GM21515 (cell line): ENCODE data around the gene AUTS2.
A peak's percentile ranks its signal among the peaks of the same experiment; 100 is the strongest.

Source experiments
- ATAC-seq: cut with Tn5 transposase; IDR thresholded peaks from one replicate; pipeline ENCODE4 v1.9.1; 2021; ENCODE audit not compliant: unreplicated experiment

AUTS2 gene

DNA sequence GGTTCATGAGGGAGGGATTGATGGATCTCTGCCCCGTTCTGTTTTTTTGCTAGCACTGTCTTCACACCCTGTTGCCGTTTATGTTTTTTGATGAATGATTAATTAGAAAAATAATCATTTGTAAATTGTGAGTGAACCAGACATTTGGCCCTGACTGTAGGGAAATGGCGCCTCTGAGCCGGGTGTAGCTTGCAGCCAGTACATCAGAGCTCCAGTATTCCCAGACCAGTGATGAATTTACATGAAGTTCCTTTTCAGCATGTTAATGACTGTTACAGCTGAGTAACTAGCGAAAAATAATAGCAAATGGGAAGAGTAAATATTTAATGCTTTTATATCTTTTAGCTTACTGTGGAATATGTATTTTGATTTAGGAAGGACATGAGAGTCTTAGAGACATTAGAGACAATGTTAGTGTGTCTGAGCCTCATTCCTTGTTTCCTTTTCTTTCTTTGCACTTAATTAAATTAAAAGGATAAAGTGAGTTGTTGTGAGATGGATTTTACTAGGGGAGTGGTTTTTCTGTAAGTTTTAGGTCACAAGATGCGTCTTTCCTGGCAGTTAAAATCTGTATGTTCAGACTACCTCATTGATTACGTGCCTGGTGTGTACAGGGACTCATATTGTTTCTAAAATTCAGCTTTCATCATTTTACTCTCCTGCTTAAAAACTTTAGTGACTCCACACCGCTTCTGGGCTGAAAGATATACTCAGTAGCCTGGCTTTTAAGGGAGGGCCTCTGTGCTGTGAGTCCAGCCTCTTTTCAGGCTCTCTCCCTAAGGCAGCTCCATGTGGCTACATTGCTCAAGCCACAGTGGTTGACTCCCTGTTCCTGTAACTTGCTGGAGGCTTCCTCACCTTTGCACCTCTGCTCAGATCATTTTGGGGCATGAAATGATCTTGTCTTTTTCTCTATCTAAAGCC is 86.4 kb downstream of the AUTS2 start:
- no peak for ATAC-seq

DNA sequence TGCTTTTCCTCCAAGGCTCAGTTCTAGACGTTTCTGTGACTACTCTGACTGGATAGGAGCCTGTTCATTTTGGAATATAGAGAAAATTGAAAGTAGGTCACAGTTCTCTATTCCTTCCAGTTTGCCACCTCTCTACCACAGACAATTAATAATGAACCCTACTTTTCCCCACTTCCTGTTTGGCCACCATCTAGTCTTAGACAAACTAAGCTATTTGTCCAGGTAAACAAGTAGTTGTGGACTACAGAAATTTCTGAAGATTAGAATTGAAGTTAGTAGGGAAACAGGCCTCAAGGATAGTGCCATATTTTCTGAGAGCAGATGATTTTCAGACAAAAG is 87.0 kb downstream of the AUTS2 start:
- ATAC-seq = no peak

DNA sequence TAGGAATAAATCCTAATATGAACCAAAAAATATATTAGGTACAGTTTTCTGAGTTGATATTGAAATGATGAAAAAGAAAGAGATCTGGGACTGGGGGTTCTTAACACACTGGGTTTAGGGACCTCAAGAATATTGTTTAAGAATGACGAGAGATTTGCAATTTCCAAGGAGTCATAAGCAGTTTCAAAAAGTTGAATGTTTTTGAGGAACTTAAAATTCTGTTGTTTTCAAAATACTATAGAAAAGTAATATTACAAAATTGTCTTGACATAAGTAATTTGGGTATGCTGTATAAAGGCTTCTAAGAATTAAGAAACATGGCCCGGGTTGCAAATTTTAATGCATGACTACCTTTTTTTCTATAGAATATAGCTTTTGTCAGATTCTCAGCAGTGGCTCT is 88.1 kb downstream of the AUTS2 start:
- no peak for ATAC-seq

DNA sequence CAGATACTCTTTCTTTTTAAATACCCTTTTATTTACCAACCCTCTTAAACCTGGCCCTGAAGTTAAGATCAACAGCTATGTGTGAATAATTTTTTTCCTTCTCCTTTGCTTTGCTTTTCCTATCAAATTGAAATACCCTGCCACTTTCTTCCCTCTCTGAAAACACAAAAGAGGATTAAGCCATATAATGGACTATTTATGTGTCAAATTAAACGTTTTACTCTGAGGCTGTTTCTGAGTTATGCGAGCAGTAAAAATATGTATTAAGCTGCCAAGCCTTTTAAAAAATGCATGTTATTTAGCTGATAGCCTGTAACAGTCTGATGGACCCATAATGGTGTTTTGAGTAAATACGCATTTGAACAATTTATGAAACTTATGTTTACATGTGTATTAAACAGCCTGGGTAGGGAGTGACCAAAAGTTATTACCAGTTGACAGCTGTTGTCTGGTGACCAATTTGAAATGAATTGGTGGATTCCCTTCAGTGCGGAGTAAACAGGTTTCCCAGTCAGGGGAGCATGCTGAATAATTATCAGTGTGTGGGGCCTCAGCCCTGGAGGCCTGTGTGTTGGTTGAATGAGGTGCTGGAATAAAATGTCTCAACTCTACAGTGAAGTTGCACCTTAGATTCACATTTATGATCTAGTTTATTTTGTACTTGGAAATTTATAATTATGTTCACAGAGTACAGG is 89.6 kb downstream of the AUTS2 start:
- no peak for ATAC-seq

- no peak for ATAC-seq
Measured at GRCh38 chr7:69690329-69690728, 92.1 kb downstream of the AUTS2 start.

GRCh38 chr7:69691327-69691726 is 93.1 kb downstream of the AUTS2 start:
- ATAC-seq = no peak

- no peak for ATAC-seq
Measured at GRCh38 chr7:69691734-69692133, 93.5 kb downstream of the AUTS2 start.

- no peak for ATAC-seq
Measured at GRCh38 chr7:69692611-69693010, 94.3 kb downstream of the AUTS2 start.

DNA sequence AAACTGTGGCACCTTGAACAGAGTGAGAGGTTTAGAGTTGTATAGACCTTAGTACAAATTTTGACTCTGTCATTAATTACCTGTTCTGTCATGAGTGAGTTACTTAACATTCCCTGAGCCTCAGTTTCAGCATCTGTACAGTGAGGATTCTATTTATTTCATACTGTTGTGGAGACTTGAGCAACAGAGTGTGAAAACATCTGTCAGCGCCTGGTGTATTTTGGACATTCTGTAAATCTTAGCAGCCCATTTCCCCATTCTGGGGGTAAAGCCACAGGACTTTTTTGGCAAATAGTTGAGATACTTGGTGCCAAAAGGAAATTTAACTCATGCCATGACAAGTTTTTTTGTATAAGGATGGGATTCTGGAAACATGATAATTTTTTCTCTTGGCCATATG is 94.8 kb downstream of the AUTS2 start:
- ATAC-seq = no peak

- ATAC-seq = peak; percentile 86
Measured at GRCh38 chr7:69696054-69696591, 97.8 kb downstream of the AUTS2 start.

- ATAC-seq = no peak
Measured at GRCh38 chr7:69696686-69697685, 98.7 kb downstream of the AUTS2 start.

DNA sequence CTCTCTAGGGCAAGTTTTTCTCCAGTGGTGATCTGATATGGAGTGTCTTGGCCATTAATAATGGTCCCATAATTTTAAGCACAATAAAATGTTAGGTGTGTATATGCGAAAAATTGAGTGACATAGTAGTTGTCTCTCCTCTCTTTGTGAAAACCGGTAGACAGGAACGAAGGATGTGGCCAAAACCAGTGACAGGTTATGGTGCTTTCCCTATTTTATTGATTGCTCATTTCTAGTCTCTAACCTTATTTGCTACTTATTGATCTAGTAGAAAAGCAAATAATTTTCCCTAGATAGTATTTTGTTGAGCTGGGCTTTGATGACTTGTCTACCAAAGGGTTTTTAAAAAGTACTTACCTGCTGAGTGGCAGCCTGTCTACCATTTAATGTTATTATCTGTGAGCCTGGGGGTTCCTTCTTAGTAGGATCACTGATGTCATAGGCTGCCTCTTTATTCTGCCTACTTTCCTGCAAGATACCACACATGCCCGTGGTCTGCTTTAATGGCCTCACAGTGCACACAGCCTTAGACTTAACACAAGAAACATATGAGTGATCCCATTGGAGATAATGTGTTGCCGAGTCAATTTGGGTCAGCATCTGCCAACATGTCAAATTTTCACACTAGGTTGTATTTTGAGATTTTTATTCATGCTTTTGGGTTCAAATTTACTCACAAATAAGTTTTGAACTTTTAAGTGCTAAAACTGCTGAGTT is 100.0 kb downstream of the AUTS2 start:
- ATAC-seq = no peak

DNA sequence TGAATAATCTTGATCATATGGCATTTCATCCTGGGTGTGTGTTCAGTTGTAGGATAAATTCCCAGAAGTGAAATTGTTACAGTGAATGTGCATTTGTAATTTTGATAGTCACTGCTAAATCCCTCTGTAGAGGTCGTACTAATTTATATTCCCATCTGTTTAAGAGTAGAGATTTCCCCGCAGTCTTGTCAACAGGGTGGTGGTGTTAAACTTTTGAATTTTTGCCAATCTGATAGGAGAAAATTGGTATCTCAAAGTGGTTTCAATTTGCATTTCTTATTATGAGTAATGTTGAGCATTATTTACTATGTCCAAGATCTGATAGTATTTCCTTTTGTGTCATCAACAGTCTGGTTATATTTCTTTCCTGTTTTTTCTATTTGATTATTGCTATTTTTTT is 101.7 kb downstream of the AUTS2 start:
- ATAC-seq = no peak

DNA sequence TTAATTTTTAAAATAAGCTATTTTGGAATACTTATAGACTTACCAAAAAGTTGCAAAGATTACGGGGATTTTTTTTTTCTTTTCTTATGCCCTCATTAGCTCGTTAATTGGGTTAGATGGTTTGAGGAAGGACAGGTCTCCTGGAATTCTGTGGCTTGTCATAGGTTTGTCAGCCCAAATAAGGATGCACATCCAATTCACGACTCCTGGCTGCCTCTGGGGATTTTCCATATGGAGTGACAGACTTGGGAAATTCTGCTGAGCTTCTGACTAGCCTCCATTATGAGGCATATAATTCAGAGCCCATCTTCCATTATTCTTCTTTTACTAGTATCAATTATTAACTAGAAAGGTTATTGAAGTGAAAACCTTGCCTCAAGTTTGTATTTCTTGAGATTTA is 102.1 kb downstream of the AUTS2 start:
- no peak for ATAC-seq

GRCh38 chr7:69701288-69701687 is 103.0 kb downstream of the AUTS2 start:
- no peak for ATAC-seq

DNA sequence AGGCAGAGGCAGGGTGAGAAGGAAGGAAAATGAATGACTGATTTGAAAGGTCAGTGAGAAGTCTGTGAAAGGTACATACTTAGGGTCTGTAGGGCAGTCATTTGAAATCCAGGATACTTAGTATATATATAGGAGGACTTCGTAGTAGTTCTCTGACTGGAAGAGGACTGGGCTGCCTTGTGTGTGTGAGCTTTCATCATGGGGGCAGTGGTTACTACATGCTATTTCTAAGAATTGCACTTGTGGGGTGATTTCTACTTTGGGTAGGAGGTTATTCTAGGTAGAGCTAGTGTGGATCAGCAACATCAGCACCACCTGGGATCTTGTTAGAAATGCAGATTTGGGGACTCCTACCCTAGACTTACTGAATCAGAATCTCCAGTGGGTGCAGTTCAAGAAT is 104.1 kb downstream of the AUTS2 start:
- ATAC-seq = no peak

DNA sequence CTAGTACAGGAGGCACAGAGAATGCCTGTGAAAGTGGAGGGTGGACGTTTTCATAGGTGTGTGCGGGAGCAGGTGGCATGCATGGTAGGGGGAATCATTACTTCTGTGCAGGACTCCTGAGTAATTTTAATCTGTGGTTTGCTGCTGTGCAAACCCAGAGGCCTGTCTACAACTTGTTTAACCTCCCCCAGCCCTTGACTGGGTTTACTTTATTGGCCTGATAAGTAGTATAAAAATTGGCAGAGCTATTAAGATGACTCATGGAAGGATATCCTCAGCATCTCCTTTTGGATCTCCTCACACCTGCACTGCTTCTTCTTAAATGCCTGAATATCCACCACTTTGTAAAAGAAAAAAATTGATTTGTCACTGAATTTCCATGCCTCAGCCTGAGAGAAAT is 104.8 kb downstream of the AUTS2 start:
- ATAC-seq = no peak

DNA sequence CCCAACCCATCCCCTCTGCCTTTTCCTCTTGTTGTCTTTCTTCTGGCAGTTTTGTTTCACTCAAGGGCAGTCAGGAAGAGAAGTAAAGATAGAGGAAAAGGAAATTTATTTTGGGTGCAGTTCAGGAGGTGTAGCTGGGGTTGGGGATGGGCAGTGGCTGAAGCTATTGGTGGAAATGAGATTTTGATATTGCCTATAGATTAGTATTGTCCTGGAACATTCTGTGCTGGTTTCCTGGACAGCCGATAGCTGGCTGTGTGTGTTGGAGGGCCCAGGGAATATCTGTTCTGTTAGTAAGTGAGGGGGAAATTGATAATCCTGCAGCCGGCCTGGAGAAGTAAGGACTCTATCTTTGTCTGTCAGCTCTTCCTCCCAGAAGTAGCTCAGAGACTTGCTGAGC is 107.8 kb downstream of the AUTS2 start:
- no peak for ATAC-seq

GRCh38 chr7:69708857-69709256 is 110.6 kb downstream of the AUTS2 start:
- ATAC-seq = no peak

DNA sequence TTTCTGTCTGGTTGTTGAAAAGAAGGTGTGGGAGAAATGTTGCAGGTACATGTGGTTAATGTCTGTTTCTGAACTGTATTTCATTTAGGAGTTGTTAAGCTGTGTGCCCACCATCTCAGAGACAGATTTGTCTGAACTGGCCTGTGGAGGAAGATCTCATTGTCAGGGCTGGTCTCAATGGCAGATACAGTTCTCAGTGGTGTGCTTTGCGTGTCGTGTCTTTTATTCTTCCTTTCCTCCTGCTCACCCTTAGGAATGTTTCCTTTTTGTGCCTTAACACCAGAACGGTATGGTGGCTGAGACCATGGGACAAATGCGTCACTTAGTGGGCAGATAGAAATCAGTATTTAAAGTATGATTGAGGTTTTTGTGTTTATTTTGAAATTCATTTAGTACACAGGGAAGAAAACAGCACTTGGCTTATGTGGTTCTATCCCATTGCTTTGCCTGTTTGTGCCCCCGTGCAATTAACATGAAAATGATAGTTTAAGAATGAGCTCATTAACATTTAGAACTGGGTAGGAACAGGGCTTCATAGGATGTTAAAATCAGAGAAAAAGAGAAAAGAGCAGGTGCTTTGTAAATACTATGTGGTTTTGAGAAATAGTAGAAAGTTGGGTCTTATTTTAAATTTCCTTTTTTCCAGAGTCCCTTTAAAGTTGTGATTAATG is 112.6 kb downstream of the AUTS2 start:
- ATAC-seq = no peak
